ENCODE measurements around the gene WWP2.
"Not testable (repeated sequence)": the region's sequence is repeated elsewhere in the genome, so short reads cannot be mapped to it uniquely, and the experiment has no call there.

Gene WWP2

GRCh38 chr16:69745959-69746358 lies 16.2 kb upstream of the WWP2 start:
- no peak for DNase-seq (ENCODE audit: low spot score)

GRCh38 chr16:69747115-69747514 lies 15.0 kb upstream of the WWP2 start:
- no peak for DNase-seq (ENCODE audit: low spot score)

- DNase-seq (ENCODE audit: low spot score) = peak; percentile 77
Observed at GRCh38 chr16:69748694-69749345, 13.3 kb upstream of the WWP2 start.

DNA sequence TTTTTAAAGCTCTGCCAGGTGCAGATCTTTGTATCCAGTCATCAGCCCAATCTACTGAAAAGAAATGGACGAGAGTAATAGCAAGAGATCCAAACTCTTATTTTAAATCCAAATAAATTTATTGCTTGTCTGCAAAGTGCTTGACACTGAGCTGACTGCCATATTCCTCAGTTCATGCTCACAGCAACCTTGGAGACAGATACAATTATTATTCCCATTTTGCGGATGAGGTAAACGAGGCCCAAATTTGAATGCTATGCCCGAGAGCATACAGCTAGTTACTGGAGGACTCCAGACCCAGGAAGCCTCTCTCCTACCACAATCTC lies 8.0 kb upstream of the WWP2 start:
- DNase-seq (ENCODE audit: low spot score) = no peak

GRCh38 chr16:69754469-69755310 lies 7.4 kb upstream of the WWP2 start, which contains the start of gene NOB1:
Gene NOB1, minus strand, starts transcription at chr16:69754926. Its CDS starts 16 bp downstream, at chr16:69754910.
- peak; percentile 97 for DNase-seq (ENCODE audit: low spot score)

- no peak for DNase-seq (ENCODE audit: low spot score)
Observed at GRCh38 chr16:69756705-69757104, 5.4 kb upstream of the WWP2 start.

DNA sequence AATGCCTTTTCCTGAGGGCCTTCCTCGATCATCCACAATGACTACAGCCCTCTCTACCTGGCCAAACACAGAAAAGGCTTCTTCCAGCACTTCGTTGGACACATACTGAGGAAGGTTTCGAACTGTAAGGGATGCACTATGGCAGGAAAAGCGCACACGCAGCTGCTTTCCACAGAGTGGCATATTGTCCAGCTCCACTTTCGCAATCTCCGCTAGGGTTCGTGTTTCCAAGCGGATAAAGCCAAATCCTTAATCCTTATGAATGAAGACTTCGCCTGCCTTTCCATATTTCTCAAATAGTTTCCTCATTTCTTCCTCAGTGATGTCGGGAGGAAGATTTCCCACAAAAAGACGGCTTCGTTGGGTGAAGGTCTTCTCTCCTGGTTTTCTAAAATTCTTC lies 4.8 kb upstream of the WWP2 start:
- DNase-seq (ENCODE audit: low spot score) = not testable (repeated sequence)

DNA sequence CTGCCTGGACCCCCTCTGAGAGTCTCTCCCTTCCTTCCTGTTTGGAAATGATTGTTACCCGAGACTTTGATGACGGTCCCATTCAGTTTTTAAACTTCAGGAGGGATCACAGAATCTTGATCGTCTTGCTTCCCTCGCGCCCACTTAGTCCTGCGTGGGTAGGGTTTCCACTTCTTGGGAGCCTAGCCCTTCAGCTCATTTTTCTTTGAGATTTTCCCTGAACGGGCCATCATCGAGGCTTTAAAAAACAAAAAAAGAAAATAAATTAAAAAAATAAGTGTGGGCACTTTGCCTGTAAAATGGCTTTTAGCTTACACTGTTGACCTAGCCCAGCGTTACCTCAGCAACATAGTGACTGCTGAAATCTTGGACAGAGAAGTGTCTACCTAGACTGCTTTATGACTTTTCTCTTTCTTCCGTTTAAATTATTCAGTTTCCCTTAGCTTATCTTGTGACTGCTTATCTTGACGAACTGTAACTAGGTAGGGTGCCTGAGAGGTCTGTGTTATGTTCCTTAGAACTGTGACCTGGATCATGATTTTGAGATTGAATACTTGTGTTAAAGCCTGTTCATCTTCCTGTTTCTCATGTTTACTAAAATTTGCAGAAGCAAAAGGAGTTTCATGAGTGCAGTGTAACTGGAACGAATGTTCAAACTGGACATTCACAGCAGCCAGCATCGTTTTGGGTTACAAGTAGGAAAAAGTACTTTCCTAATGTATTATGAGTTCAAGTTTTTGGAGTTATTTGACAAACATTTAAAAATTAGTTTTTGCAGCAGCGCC lies 874 bp downstream of the WWP2 start:
- DNase-seq (ENCODE audit: low spot score) = no peak

- no peak for DNase-seq (ENCODE audit: low spot score)
Observed at GRCh38 chr16:69763599-69763942, 1.4 kb downstream of the WWP2 start.

DNA sequence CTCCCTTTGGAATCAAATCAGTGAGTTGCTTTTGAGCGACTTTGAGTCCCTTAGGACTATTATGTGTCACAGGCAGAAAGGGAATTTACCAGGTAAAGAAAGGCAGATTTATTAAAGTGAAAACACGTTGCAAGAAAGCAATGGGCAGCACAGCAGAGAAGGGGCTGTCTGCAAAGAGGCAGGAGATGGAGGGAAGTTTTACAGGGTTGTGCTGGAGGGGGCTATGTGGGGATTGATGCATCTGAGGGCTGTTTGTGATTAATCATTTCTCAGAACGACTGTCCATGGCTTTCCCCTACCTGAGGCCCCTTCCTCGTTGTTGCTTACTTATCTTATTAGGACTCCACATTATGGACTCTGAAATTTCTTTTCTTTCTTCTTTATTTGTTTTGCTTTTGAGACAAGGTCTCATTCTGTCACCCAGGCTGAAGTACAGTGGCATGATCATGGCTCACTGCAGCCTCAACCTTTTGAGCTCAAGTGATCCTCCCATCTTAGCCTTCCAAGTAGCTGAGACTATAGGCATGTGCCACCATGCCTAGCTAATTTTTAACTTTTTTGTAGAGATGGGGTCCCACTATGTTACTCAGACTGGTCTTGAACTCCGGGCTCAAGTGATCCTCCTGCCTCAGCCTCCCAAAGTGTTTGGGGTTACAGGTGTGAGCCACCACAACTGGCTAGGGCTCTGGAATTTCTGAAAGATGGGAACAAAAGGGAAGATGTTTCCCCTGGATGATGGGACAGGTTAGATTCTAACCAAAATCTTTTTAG lies 5.5 kb downstream of the WWP2 start:
- no peak for DNase-seq (ENCODE audit: low spot score)

DNA sequence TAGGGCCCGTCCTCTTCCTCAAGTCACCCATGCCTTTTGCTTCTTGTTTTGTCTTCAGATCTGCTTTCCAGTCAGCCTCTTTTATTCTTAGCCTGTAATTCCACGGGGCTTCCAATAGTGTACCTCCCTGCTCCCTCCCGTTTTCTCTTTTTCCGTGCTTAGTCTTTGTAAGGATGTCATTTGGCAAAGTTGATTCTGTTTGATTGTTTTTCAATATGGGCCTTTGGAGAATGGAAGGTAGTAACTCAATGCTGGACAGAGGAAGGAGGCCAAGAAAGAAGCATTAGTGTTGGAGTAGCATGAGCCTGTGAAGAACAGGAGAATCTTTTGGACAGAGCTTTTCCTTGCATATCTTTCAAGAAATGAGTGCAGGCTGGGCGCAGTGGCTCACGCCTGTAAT lies 6.5 kb downstream of the WWP2 start:
- no peak for DNase-seq (ENCODE audit: low spot score)

GRCh38 chr16:69769404-69769803 lies 7.3 kb downstream of the WWP2 start:
- no peak for DNase-seq (ENCODE audit: low spot score)

GRCh38 chr16:69771651-69771967 lies 9.5 kb downstream of the WWP2 start:
- DNase-seq (ENCODE audit: low spot score) = no peak

- no peak for DNase-seq (ENCODE audit: low spot score)
Observed at GRCh38 chr16:69773260-69773947, 11.3 kb downstream of the WWP2 start.

DNA sequence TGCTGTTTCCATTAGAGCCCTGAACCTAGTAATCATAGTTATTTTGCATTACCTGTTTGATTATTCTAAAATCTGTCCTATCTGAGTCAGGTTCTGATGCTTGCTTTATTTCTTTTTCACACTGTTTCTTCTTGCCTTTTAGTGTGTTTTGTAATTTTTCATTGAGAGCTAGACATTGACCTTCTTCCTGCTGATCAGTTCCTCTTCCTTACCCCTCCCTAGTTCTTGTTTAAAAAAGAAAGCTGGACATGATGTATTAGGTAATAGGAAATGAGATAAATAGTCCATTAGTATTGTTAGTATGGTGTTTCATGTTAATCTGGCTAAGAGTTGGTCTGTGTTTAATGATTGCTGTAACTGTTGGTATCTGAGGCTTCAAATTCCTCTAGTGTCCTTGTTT lies 13.4 kb downstream of the WWP2 start:
- DNase-seq (ENCODE audit: low spot score) = no peak

DNA sequence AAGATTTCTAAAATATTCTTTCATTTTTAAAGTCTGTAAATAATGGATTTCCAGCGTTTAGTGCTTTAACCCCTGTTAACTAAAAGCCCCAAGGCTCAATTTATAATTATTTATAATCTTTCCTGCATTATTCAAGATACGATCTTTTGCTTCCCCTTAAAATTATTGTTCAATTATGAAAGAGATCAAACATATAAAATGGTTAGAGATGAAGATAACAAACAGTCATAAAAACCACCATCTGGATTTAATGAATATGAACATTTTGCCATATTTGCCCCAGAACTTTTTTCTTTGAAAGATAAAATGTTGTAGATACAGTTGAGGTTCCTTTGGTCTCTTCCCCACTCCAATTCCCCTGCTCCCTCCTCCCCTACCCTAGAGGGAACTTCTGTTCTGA lies 17.6 kb downstream of the WWP2 start:
- no peak for DNase-seq (ENCODE audit: low spot score)

DNA sequence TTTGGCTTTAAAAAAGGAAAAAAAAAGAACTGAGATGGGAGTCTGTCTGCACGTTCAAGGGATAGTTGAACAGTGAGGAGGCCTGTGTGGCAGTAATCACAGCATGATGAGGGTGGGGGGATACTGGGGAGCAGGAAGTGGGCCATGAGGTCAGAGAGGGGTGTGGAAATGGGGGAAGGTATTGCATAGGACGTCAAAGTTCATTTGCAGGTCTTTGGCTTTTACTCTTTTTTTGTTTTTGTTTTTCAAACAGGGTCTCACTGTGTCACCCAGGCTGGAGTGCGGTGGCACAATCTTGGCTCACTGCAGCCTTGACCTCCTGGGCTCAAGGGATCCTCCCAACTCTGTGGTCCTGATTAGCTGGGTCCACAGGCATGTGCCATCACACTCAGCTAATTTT lies 19.0 kb downstream of the WWP2 start:
- no peak for DNase-seq (ENCODE audit: low spot score)

DNA sequence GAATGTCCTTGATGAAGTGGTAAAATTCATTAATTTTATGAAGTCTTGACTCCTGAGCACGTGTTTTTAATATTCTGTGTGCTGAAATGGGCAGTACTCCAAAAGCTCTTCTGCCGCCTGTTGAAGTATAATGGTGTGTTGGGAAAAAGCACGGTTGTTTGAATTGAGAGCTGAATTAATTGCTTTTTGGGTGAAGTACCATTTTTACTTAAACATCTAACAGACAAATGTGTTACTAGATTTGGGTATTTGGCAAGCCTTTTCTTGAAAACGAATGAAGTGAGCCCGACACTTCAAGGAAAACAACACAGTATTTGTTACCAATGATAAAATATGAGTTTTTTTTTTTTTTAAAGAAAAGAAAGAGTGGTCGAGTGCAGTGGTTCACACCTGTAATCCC lies 22.5 kb downstream of the WWP2 start:
- no peak for DNase-seq (ENCODE audit: low spot score)

- no peak for DNase-seq (ENCODE audit: low spot score)
Observed at GRCh38 chr16:69787883-69788282, 25.8 kb downstream of the WWP2 start.

- DNase-seq (ENCODE audit: low spot score) = not testable (repeated sequence)
Observed at GRCh38 chr16:69791391-69791847, 29.3 kb downstream of the WWP2 start.

- no peak for DNase-seq (ENCODE audit: low spot score)
Observed at GRCh38 chr16:69793526-69793925, 31.4 kb downstream of the WWP2 start.

DNA sequence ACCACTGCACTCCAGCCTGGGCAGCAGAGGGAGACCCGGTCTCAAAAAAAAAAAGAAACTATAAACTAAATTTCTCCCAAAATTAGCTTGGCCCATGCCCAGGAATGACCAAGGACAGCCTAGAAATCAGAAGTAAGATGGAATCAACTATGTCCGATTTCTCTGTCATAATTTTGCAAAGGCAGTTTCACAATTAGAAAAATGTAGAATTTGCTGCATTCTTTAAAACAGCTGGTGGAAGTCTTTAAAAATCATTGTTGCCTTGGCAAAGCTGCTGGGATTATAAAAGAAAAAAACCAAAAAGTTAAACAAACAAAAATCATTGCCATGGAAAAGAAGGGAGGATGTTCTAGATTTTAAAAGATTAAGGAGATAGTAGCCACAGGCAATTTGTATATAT lies 32.4 kb downstream of the WWP2 start:
- no peak for DNase-seq (ENCODE audit: low spot score)

Data from putamen (tissue), 1 donor.